Kidney (tissue), 14 donors: Measurements from ENCODE around the gene DDX5. TPM values are rescaled to one million over a fixed set of nuclear protein-coding genes. Genes with fewer than 3 reads are reported as not detected.

Experiments used
- DNase-seq, 5 donors: peaks; one replicate each; pipeline ENCODE4 v3.0.0-alpha.2; 2013 to 2020
- FAIRE-seq: peaks from 2 replicates; lab custom pipeline; 2012; peaks lifted over from hg19 to GRCh38; lab: Jason Lieb, UNC
- H3K27ac ChIP-seq, 2 donors: one replicate each; pipeline ENCODE4 v1.7.0; 2013; ENCODE audit warnings: low read depth in 2 of 2, low read length in 2 of 2, inconsistent platforms in 1 of 2
- H3K27me3 ChIP-seq: one replicate; pipeline ENCODE4 v1.7.1; 2013; ENCODE audit warnings: low read length, inconsistent platforms; ENCODE audit not compliant: control insufficient read depth, insufficient read depth
- H3K36me3 ChIP-seq, 3 donors: one replicate each; pipeline versions ENCODE4 v1.7.0 to v1.7.1; 2013; ENCODE audit warnings: low read length in 3 of 3, control low read depth in 1 of 3, inconsistent platforms in 1 of 3; ENCODE audit not compliant: insufficient read depth in 3 of 3, control insufficient read depth in 2 of 3
- H3K4me1 ChIP-seq, 3 donors: one replicate each; pipeline versions ENCODE4 v1.7.0 to v1.7.1; 2013; ENCODE audit warnings: low read length in 3 of 3, inconsistent platforms in 1 of 3, low read depth in 1 of 3; ENCODE audit not compliant: control insufficient read depth in 2 of 3, insufficient read depth in 2 of 3
- H3K4me3 ChIP-seq, 3 donors: one replicate each; pipeline versions ENCODE4 v1.7.0 to v1.8.1; 2013; ENCODE audit warnings: low read length in 3 of 3, control low read depth in 1 of 3, inconsistent platforms in 1 of 3
- H3K9ac ChIP-seq, 3 donors: one replicate each; pipeline versions ENCODE4 v1.7.0 to v1.7.1; 2013; ENCODE audit warnings: low read length in 3 of 3, control low read depth in 1 of 3, inconsistent platforms in 1 of 3
- H3K9me3 ChIP-seq, 3 donors: one replicate each; pipeline versions ENCODE4 v1.7.0 to v1.7.1; 2013; ENCODE audit warnings: low read length in 3 of 3, control low read depth in 1 of 3, inconsistent platforms in 1 of 3; ENCODE audit not compliant: control insufficient read depth in 2 of 3, insufficient read depth in 1 of 3
- intact Hi-C: fragments of 100-400 bp; cut with DNase I; formaldehyde crosslinking; loops from one replicate; pipeline ENCODE4 v1.11.1; 2022
- polyA plus RNA-seq: library from polyadenylated mRNA; stranded (reverse); fragments of 350-450 nt; fragmentation: Illumina TruSeq; extraction: RNeasy Lipid Tissue Mini Kit (QIAGEN cat#74804); gene quantifications from one replicate; pipeline ENCODE4 v1.2.3, GENCODE V29; 2014; ENCODE audit warnings: low read depth, low replicate concordance; ENCODE audit not compliant: insufficient read depth
- total RNA-seq: library from RNA; stranded (reverse); fragmentation: NEBNext Ultra II Directional; extraction: Animal tissue kit (Norgen Biotek cat#: 25700); gene quantifications from one replicate; pipeline ENCODE4 v1.2.1, GENCODE V29; 2021
- TF ChIP-seq, protein P1 (sequence below): IDR thresholded peaks from 3 replicates; pipeline ENCODE4 v1.5.1; 2012; ENCODE audit warnings: mild to moderate bottlenecking, moderate library complexity, borderline replicate concordance; ENCODE audit not compliant: insufficient read depth; ENCODE audit errors: extremely low read depth
- donor health status: control.
- donor health status: control.
- donor health status: control.
- donor health status: control.
- donor health status: control.
- donor health status: DM: yes; HTN: yes; CAD: no.
- donor health status: Normal renal cell carcinoma (clear cell type).

DDX5 gene
- total and polyA plus RNA-seq, 2 donors from 2014 or later = 343 to 769 TPM

DNA sequence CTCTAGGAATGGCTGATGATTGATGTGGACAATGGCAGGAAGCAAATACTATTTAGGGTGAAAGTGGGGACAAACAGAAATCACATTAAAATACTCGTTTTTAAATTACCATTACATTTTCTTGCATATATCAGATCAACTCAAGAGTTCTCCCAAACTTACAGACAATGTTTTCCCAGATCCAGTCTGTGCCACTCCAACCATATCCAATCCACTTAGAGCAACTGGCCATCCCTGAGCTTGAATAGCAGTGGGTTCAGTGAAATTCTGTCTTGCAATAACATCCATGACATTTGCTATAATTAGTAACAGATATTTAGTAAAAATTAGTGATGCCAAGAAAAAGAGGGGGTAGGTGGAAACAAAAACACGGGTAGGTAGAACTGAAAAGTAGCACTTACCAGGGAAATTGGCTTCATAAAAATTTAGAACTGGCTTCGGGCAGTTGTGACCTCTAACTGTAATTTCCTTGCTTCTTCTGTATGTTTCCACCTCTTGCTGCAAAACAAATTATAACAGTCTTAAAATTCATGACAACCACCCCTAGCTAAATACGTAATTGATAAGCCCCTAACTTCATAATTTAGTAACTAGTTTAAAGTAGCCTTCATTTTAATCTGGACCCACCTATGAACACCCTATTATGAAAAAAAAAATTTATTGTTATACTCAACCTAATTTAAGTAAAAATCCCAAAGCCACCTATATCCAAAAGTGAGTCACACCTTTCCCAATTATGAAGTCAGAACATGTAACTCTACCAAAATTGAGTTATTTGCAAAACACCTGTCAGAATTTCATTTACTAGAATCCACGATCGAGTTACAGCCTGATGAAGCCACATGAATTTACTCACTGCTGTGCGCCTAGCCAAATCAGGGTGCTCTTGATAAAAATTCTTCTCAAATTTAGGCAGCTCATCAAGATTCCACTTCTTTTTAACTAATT lies 2.0 kb downstream of the DDX5 start:
- TF ChIP-seq, protein P1, sequence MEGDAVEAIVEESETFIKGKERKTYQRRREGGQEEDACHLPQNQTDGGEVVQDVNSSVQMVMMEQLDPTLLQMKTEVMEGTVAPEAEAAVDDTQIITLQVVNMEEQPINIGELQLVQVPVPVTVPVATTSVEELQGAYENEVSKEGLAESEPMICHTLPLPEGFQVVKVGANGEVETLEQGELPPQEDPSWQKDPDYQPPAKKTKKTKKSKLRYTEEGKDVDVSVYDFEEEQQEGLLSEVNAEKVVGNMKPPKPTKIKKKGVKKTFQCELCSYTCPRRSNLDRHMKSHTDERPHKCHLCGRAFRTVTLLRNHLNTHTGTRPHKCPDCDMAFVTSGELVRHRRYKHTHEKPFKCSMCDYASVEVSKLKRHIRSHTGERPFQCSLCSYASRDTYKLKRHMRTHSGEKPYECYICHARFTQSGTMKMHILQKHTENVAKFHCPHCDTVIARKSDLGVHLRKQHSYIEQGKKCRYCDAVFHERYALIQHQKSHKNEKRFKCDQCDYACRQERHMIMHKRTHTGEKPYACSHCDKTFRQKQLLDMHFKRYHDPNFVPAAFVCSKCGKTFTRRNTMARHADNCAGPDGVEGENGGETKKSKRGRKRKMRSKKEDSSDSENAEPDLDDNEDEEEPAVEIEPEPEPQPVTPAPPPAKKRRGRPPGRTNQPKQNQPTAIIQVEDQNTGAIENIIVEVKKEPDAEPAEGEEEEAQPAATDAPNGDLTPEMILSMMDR = no peak
- DNase-seq (no peak), FAIRE-seq (no peak)
- Histone ChIP-seq H3K9ac (peak overlapping the region; percentile 65 to 100 (median 93)), H3K9me3 (no peaks in the 10 kb centered on the region), H3K36me3 (peaks cover 41 to 60% (median 44%) of the 10 kb centered on the region in 3 donors), H3K4me3 (peak overlapping the region; percentile 92 to 99 (median 93)), H3K27me3 (no peaks in the 10 kb centered on the region), H3K27ac (peak overlapping the region; percentile 100), H3K4me1 (peaks cover 3 to 28% (median 19%) of the 10 kb centered on the region in 3 donors)
- intact Hi-C loops = no loop called here

- H3K9me3 ChIP-seq = no peaks in the 10 kb centered on the region
- H3K4me3 ChIP-seq = peak overlapping the region in 1 of 3 donors; percentile 99
- no peaks in the 10 kb centered on the region for H3K27me3 ChIP-seq
- H3K27ac ChIP-seq = peak overlapping the region in 1 of 2 donors; percentile 10
- H3K9ac ChIP-seq = peak overlapping the region in 1 of 3 donors; percentile 23
- H3K4me1 ChIP-seq = peaks cover 1 to 25% (median 15%) of the 10 kb centered on the region in 3 donors
- no peak for FAIRE-seq
- TF ChIP-seq, protein P1 = no peak
- no peak for DNase-seq
- H3K36me3 ChIP-seq = peaks cover 43 to 67% (median 44%) of the 10 kb centered on the region in 3 donors
- intact Hi-C loops = no loop called here
These were observed 2.7 kb downstream of the DDX5 start for GRCh38 chr17:64503341-64503740.

DNA sequence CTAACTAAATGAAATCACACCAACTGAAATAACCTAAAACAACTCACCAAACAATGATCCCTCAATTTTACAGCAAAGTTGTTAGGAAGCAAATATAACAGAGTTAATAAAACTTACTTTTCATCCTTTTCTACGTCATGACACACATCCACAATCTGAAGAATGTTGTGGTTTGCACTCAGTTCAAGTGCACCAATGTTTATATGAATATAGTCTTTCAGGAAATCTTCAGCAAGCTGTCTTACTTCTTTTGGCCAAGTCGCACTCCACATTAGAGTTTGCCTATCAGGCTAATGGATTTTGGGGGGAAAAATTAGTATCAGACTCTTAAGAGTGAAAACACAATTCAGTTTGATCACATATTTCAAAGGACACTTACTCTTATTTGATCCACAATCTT lies 3.3 kb downstream of the DDX5 start:
- H3K27ac ChIP-seq = peak overlapping the region in 1 of 2 donors; percentile 10
- DNase-seq = no peak
- no peaks in the 10 kb centered on the region for H3K27me3 ChIP-seq
- H3K4me3 ChIP-seq = peak overlapping the region in 1 of 3 donors; percentile 99
- H3K4me1 ChIP-seq = peaks cover 0 to 23% (median 10%) of the 10 kb centered on the region in 3 donors
- H3K9ac ChIP-seq = peak overlapping the region in 1 of 3 donors; percentile 23
- intact Hi-C loops = no loop called here
- no peaks in the 10 kb centered on the region for H3K9me3 ChIP-seq
- FAIRE-seq = no peak
- TF ChIP-seq, protein P1 = no peak
- peaks cover 45 to 68% (median 49%) of the 10 kb centered on the region in 3 donors for H3K36me3 ChIP-seq
